Large intestine (tissue), 3 donors: ENCODE measurements around the gene GRIA1. TPM values are rescaled to one million over a fixed set of nuclear protein-coding genes. Genes with fewer than 3 reads are reported as not detected.

Experiments used
- DNase-seq, 2 donors: peaks; one replicate each; pipeline versions ENCODE4 v3.0.0 to v3.0.0-alpha.2; 2013
- H3K27ac ChIP-seq: one replicate; pipeline ENCODE4 v1.5.1; 2013; ENCODE audit warnings: low read length
- H3K27me3 ChIP-seq: 2 replicates; pipeline ENCODE4 v1.6.1; 2013; ENCODE audit warnings: low read length; ENCODE audit not compliant: control insufficient read depth, insufficient read depth
- H3K36me3 ChIP-seq: 2 replicates; pipeline ENCODE4 v1.6.1; 2013; ENCODE audit warnings: low read length; ENCODE audit not compliant: control insufficient read depth, insufficient read depth
- H3K4me1 ChIP-seq: one replicate; pipeline ENCODE4 v1.6.1; 2013; ENCODE audit warnings: low read length; ENCODE audit not compliant: control insufficient read depth, insufficient read depth
- H3K4me3 ChIP-seq: one replicate; pipeline ENCODE4 v1.5.1; 2013; ENCODE audit warnings: low read length
- H3K9me3 ChIP-seq: one replicate; pipeline ENCODE4 v1.6.1; 2013; ENCODE audit warnings: mild to moderate bottlenecking, low read depth, low read length, moderate library complexity; ENCODE audit not compliant: control insufficient read depth
- WGBS: methylation state at CpG from one replicate; pipeline ENCODE4 v1.1.5; 2013; ENCODE audit warnings: low lambda C conversion rate; ENCODE audit not compliant: insufficient coverage; 5-methylcytosine and 5-hydroxymethylcytosine counted together
- polyA plus RNA-seq: library from polyadenylated mRNA; unstranded; fragments of 120-200 nt; gene quantifications from one replicate; pipeline ENCODE4 v1.2.1, GENCODE V29; 2013

GRIA1 gene
- polyA plus RNA-seq, 1 donor = 0.93 TPM

DNA sequence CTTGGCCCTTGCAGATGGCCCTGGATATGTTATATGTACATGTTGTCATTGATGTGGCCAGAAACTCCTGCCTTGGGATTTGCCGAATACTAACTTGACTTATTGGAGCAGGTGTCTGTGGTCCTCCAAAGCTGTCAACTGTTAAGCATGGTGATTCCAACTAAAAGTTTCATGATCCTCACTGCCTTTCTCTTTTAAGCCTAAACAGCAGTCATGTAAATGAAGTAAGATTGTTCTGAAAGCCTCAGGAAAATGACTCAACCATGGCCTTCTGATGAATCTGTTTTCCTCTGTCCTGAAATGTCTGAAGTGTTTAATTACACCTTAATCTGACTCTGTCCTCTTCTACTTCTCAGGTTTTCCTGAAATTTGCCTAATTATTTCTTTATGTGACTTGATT, 303.2 kb downstream of the GRIA1 start:
- WGBS = no CpG with 5 or more reads among the region's 1 CpG
- Histone ChIP-seq H3K4me3 (no peak overlapping the region), H3K27me3 (no peaks in the 10 kb centered on the region), H3K27ac (no peak overlapping the region), H3K9me3 (no peaks in the 10 kb centered on the region), H3K36me3 (no peaks in the 10 kb centered on the region), H3K4me1 (no peaks in the 10 kb centered on the region)
- DNase-seq = no peak

DNA sequence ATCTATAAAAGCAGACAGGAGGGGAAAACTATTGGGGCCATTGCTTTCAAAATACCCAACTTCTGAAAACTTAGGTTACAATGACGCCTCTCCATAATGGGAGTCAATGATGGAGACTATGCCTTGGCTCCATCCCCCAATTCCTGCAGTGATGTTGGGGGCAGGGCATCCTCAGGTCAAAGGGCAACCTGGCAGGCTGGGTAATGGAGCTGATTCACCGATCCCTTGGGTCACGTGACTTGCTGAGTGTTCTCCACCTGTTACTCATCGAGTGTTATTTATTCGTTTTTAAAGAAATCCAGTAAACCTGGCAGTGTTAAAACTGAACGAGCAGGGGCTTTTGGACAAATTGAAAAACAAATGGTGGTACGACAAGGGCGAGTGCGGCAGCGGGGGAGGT, 303.9 kb downstream of the GRIA1 start:
- Histone ChIP-seq H3K27ac (no peak overlapping the region), H3K4me3 (no peak overlapping the region), H3K27me3 (no peaks in the 10 kb centered on the region), H3K4me1 (no peaks in the 10 kb centered on the region), H3K36me3 (no peaks in the 10 kb centered on the region), H3K9me3 (no peaks in the 10 kb centered on the region)
- DNase-seq = no peak
- WGBS = 100% methylated on average over 1 of the region's 10 CpGs

DNA sequence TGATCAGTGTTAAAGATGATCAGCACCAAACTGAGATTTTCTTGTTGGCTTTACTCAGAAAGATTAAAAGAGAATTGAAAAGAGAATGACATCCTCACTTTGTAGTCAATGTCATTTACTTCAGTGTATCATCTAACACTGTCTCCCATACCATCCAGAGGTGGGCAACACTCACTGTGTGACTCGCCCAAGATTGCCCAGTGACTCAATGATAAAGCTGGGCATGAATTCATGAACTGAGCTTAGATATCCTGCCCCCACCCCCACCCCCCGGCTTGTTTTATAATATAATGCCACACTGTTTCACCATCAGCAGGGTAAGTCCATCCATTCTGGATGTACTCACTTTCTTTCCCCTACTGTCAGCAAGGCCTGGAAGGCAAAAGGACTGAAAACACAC, 306.1 kb downstream of the GRIA1 start:
- Histone ChIP-seq H3K4me1 (no peaks in the 10 kb centered on the region), H3K36me3 (no peaks in the 10 kb centered on the region), H3K27me3 (no peaks in the 10 kb centered on the region), H3K9me3 (no peaks in the 10 kb centered on the region), H3K4me3 (no peak overlapping the region), H3K27ac (no peak overlapping the region)
- no peak for DNase-seq
- no CpG with 5 or more reads among the region's 2 CpGs for WGBS

DNA sequence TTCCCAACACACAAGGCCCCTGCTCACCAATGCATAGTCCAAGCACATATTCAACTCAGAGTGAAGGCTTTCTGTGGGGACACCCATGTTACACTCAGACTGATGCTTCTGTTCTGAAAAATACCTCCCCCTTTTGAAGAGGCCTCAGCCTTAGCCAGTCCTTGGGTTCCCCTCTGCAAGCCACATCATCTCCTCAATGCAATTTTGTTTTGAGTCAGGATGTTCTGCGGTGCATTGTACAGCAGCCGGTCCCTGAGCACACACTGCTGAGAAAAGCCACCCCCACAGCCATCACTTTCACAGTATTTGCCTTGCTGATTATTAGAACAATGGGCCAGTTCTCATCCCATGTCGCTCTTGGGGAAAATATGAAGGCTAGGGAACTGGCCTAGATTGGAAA, 307.0 kb downstream of the GRIA1 start:
- no peak overlapping the region for H3K4me3 ChIP-seq
- no peaks in the 10 kb centered on the region for H3K4me1 ChIP-seq
- WGBS = no CpG with 5 or more reads among the region's 3 CpGs
- H3K27me3 ChIP-seq = no peaks in the 10 kb centered on the region
- no peak overlapping the region for H3K27ac ChIP-seq
- DNase-seq = no peak
- H3K36me3 ChIP-seq = no peaks in the 10 kb centered on the region
- H3K9me3 ChIP-seq = no peaks in the 10 kb centered on the region

DNA sequence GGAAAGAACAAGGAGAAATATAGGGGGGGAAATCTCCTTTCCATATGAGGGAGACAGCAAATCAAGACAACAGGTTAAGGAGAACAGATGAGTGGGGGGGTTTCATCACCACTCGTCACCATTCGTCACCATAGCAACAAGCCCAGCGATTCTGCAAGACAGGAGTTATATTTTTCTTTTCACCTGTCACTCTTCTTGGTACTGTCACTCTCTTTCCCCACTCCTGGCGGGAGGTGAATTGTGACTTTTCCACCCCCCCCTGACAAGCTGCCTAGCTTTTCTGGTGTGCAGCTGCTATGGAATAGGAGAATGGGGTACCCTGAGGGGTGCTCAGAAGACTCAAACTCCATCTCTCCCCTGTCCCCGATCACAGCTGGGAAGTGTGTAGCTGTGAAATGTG, 308.4 kb downstream of the GRIA1 start:
- no peaks in the 10 kb centered on the region for H3K9me3 ChIP-seq
- no peaks in the 10 kb centered on the region for H3K27me3 ChIP-seq
- no peaks in the 10 kb centered on the region for H3K36me3 ChIP-seq
- WGBS = 93% methylated on average over 3 of the region's 5 CpGs
- no peak overlapping the region for H3K27ac ChIP-seq
- no peak for DNase-seq
- no peak overlapping the region for H3K4me3 ChIP-seq
- H3K4me1 ChIP-seq = no peaks in the 10 kb centered on the region

DNA sequence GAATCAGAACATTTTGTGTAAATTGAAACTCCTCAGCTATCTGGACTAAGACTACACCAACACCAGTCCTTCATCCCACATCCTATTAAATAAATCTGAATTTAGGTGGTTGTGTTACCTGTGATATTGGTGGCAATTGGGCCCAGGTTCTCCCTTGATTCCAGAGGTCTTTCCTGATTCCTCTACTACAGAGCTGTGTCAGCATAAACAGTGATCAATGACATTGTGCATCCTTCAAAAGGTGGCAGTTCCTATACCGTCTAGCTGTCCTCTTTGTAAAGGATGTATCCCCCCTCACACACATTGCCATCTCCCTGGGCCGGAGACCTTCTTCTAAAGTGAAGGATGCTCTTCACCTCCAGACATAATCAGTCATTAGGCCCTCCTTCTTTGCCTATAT, 309.0 kb downstream of the GRIA1 start:
- Histone ChIP-seq H3K4me1 (no peaks in the 10 kb centered on the region), H3K4me3 (no peak overlapping the region), H3K36me3 (no peaks in the 10 kb centered on the region), H3K9me3 (no peaks in the 10 kb centered on the region), H3K27me3 (no peaks in the 10 kb centered on the region), H3K27ac (no peak overlapping the region)
- WGBS = no CpG with 5 or more reads among the region's 2 CpGs
- DNase-seq = no peak

DNA sequence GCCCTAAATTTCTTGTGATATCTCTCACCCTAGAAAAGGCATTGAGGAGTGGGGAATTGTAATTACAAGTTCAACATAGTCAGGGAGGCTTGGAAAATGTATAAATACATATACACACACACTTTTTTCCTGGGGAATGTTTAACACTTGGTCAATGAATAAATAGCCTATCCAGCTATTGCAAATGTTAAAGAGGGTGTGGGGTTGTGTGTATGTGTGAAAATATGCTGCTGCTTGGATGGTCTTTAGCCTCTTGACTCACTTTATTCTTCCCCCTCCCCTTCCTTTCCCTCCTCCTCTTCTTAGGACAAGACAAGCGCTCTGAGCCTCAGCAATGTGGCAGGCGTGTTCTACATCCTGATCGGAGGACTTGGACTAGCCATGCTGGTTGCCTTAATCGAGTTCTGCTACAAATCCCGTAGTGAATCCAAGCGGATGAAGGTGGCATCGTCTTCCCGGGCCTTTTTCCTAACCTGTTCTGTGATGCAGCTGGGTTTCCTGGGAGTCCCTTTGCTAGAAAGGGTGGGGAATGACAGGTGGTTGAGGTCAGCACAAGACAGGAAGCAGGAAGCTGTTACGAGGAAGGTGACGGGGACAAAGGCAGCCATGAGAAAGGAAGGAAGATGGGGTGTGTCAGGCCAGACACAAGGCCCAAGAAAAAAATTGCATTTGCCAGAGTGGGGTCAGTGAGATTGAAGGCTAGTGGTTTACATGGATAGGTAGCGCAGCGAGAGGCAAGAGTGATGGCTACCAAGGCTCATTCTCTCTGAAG, 311.8 kb downstream of the GRIA1 start:
- no peak overlapping the region for H3K27ac ChIP-seq
- no peak for DNase-seq
- no peaks in the 10 kb centered on the region for H3K27me3 ChIP-seq
- H3K4me3 ChIP-seq = no peak overlapping the region
- 90% methylated on average over 2 of the region's 12 CpGs for WGBS
- H3K36me3 ChIP-seq = no peaks in the 10 kb centered on the region
- no peaks in the 10 kb centered on the region for H3K9me3 ChIP-seq
- H3K4me1 ChIP-seq = no peaks in the 10 kb centered on the region

DNA sequence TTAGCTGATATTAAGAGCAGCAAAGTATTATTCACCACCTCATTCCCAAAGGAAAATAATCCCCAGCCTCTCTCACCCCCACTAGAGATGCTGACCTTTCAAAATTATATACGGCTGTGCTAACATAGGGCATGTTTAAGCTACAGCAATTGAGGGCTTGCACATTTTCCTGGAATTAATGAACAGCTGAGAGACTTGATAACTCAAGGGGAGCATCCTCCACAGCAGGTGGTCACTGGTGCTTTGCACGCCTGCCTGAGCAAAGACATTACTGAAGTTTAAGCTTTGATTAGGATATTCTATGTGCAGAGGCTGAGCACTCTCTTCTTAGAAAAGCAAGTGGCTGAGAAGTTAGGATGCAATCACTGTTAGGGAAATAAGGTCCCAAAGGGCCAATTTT, 317.3 kb downstream of the GRIA1 start:
- no peak overlapping the region for H3K4me3 ChIP-seq
- no peaks in the 10 kb centered on the region for H3K9me3 ChIP-seq
- DNase-seq = no peak
- no peaks in the 10 kb centered on the region for H3K27me3 ChIP-seq
- H3K4me1 ChIP-seq = no peaks in the 10 kb centered on the region
- H3K36me3 ChIP-seq = no peaks in the 10 kb centered on the region
- no CpG with 5 or more reads among the region's 2 CpGs for WGBS
- H3K27ac ChIP-seq = no peak overlapping the region

DNA sequence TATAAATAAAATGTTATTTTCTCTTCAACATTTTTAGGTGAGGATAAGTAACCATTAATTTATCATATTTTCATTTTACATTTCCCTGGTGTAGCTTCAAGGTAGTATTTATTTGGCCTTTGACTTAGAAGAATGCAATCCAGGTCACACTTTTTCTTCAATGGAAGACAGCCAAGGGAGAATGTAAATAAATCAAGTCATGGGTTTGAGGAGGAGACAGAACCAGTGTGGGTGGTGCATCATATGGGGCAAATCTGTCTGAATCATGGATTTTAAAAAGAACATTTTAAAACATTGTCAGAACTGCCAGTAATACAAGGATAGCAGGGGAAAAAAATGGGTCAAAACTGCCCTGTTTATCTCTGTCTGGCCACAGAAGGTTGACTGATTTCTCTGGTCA, 318.7 kb downstream of the GRIA1 start:
- Histone ChIP-seq H3K27me3 (no peaks in the 10 kb centered on the region), H3K9me3 (no peaks in the 10 kb centered on the region), H3K4me1 (no peaks in the 10 kb centered on the region), H3K36me3 (no peaks in the 10 kb centered on the region), H3K27ac (no peak overlapping the region), H3K4me3 (no peak overlapping the region)
- no peak for DNase-seq

DNA sequence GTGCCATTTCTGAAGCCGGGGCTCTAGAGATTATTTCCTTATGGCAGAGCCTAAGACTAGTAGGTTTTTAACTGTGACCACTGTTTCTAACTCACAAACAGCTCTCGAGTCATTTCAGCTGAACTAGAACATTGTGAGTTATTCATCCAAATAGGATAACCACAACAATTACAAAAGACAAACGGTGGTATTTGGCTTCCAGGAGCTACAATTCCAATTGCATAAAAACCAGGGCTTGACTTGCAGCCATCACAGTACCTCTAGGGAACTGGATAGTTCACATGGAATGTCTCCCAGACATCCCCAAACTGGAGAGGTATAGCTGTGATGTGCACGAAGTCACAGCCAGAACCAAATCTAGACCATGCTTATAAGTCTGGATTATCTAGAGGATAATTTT, 323.4 kb downstream of the GRIA1 start:
- WGBS = 90% methylated on average over 2 of the region's 4 CpGs
- no peak overlapping the region for H3K4me3 ChIP-seq

DNA sequence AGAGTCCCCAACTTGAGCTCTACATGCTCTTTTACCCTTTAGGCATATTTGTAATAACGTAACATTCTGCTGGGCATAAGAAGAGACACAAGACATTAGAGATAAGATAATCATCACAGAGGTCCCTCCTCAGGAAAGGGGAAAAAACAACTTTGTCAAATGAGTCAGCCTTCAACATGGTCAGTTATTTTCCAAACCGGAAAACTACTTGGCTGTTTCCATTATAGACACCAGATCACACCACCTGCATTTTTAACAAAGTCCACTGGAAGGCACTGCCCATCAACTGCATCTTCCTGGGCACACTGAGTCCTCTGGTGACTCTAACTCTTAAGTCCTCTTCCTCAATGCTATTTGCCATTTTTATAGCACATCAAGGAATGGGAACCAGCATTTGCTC, 326.4 kb downstream of the GRIA1 start:
- no CpG with 5 or more reads among the region's 2 CpGs for WGBS
- no peaks in the 10 kb centered on the region for H3K36me3 ChIP-seq
- no peak for DNase-seq
- H3K27me3 ChIP-seq = no peaks in the 10 kb centered on the region
- H3K27ac ChIP-seq = no peak overlapping the region
- H3K9me3 ChIP-seq = no peaks in the 10 kb centered on the region
- H3K4me3 ChIP-seq = no peak overlapping the region
- no peaks in the 10 kb centered on the region for H3K4me1 ChIP-seq

More for the DNA sequence above, 323.4 kb downstream of the GRIA1 start:
- no peak for DNase-seq
- H3K27ac ChIP-seq = no peak overlapping the region
- H3K4me1 ChIP-seq = no peaks in the 10 kb centered on the region
- H3K27me3 ChIP-seq = no peaks in the 10 kb centered on the region
- H3K9me3 ChIP-seq = no peaks in the 10 kb centered on the region
- H3K36me3 ChIP-seq = no peaks in the 10 kb centered on the region
